GM13976 (cell line): ENCODE results near the gene RHBDF2.

ENCODE experiments used
- DNase-seq: peaks from one replicate; pipeline ENCODE4 v3.0.0; 2012; ENCODE audit warnings: low spot score
- in situ Hi-C: fragments of 300-500 bp; cut with MboI; formaldehyde crosslinking; loops from one replicate; pipeline ENCODE4 v1.12.0; 2022; ENCODE audit warnings: low sequenced_read_pairs, mixed read lengths, inconsistent platforms; ENCODE audit not compliant: unreplicated experiment
- TF ChIP-seq, protein P1 (sequence below): IDR thresholded peaks from 2 replicates; pipeline ENCODE4 v1.5.1; 2012; ENCODE audit warnings: borderline replicate concordance, mild to moderate bottlenecking; ENCODE audit not compliant: insufficient read depth; ENCODE audit errors: extremely low read depth, missing control alignments, control extremely low read depth

The RHBDF2 gene

GRCh38 chr17:76473541-76473985 lies 27.7 kb downstream of the RHBDF2 start:
- in situ Hi-C loops: loop anchor here (5.0 kb wide), 1 partner anchor 34 kb away; no protein-coding TSS in a partner anchor
- DNase-seq: no peak
- TF ChIP-seq, protein P1, sequence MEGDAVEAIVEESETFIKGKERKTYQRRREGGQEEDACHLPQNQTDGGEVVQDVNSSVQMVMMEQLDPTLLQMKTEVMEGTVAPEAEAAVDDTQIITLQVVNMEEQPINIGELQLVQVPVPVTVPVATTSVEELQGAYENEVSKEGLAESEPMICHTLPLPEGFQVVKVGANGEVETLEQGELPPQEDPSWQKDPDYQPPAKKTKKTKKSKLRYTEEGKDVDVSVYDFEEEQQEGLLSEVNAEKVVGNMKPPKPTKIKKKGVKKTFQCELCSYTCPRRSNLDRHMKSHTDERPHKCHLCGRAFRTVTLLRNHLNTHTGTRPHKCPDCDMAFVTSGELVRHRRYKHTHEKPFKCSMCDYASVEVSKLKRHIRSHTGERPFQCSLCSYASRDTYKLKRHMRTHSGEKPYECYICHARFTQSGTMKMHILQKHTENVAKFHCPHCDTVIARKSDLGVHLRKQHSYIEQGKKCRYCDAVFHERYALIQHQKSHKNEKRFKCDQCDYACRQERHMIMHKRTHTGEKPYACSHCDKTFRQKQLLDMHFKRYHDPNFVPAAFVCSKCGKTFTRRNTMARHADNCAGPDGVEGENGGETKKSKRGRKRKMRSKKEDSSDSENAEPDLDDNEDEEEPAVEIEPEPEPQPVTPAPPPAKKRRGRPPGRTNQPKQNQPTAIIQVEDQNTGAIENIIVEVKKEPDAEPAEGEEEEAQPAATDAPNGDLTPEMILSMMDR: no peak

DNA sequence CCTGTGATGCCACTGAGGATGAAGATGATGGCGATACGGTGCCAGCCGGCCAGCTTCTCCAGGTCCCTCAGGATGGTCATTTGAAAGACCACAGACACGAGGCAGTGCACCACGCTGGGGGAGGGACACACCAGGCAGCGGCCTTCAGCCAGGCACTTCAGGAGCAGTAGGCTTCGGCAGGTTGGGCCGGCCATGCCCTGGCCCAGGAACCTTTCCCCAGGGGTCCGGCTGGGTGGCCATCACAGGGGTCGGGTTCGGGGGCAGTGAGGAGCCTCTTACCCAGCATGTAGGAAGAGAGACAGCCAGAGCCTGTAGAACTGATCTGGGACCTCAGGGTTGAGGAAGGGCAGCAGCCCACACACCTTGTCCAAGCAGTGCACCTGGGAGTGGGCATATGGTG lies 28.5 kb downstream of the RHBDF2 start:
- DNase-seq: no peak
- TF ChIP-seq, protein P1: no peak
- in situ Hi-C loops: loop anchor here (5.0 kb wide), 1 partner anchor 35 kb away; no protein-coding TSS in a partner anchor

GRCh38 chr17:76472258-76472645 lies 29.0 kb downstream of the RHBDF2 start:
- no peak for DNase-seq
- in situ Hi-C loops: loop anchor here (5.0 kb wide), 1 partner anchor 35 kb away; no protein-coding TSS in a partner anchor
- TF ChIP-seq, protein P1: no peak

- no peak for DNase-seq
- TF ChIP-seq, protein P1: no peak
- in situ Hi-C loops: loop anchor here (5.0 kb wide), 1 partner anchor 36 kb away; no protein-coding TSS in a partner anchor
These were observed 29.5 kb downstream of the RHBDF2 start for GRCh38 chr17:76471498-76472257.

DNA sequence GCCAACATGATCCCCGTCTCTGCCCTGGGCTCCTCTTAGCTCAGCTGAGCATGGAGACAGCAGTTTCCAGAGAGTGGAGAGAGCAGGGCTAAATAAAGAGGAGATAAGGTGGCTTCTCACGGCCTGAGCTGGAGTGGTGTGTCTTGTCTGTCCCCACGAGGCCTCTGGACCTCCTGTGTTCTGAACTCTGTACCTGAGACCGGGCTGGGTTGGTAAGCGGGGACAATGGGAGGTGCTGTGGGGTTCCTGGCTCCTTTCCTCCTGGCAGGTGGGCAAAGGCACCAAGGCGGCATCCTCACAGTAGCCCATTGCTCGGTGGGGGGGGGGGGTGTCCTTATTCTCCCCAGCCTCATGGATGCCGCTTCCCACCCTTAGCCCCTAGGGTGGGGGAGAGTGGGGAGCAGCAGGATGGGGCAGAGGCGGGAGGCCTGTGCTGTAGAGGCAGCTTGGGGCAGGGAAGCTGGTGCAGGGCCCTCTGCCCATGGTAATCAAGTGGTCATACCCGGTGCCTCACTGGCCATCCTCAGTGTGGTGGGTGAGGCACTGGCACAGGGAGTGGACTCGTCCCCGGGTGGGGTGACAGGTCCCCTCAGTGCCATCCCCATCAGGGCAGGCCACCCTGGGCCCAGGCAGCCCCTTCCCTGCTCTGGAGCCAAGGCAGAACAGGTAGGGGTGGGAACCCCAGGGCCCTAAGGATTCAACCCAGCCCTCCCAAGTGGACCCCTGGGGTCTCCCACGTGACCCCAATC lies 31.1 kb downstream of the RHBDF2 start:
- TF ChIP-seq, protein P1: no peak
- DNase-seq: no peak
- in situ Hi-C loops: loop anchor here (5.0 kb wide), 1 partner anchor 37 kb away; no protein-coding TSS in a partner anchor

DNA sequence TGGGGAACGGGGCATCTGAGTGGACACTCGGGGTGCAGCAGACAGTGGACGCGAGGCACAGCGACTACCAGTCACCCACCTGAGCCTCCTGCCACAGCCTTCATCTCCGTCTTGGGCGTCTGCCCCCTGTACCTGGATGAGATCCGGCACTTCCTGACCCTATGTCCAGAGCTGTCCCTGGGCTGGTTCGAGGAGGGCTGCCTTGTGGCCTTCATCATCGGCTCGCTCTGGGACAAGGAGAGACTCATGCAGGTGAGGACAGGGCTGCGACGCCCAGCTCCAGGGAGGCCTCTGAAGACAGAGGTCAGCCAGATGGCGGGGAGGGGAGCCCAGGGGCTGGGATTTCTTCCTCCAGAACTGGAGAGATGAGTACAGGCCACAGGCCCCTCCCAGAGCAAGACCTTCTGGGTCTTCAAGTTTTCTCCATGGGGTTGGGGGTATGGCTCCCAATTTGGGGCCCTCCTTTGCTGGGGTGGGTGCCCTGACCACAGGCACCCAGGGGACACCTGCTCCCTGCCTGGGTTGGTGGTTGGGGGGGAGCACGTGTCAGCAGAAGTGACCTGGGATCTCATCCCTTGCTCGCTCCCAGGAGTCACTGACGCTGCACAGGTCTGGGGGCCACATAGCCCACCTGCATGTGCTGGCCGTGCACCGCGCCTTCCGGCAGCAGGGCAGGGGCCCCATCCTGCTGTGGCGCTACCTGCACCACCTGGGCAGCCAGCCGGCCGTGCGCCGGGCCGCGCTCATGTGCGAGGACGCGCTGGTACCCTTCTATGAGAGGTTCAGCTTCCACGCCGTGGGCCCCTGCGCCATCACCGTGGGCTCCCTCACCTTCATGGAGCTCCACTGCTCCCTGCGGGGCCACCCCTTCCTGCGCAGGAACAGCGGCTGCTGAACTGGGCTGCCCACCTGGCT lies 31.9 kb downstream of the RHBDF2 start:
- TF ChIP-seq, protein P1: no peak
- in situ Hi-C loops: no loop called here
- no peak for DNase-seq
